CD4-positive, alpha-beta T cell treated with Interleukin-10 for 1 hour (primary cell): ENCODE measurements around the gene DNAH14.
"Not testable (repeated sequence)": the region's sequence is repeated elsewhere in the genome, so short reads cannot be mapped to it uniquely, and the experiment has no call there.

Source experiments
- DNase-seq: peaks from one replicate; pipeline ENCODE4 v3.0.0-alpha.2; 2020

The DNAH14 gene

DNA sequence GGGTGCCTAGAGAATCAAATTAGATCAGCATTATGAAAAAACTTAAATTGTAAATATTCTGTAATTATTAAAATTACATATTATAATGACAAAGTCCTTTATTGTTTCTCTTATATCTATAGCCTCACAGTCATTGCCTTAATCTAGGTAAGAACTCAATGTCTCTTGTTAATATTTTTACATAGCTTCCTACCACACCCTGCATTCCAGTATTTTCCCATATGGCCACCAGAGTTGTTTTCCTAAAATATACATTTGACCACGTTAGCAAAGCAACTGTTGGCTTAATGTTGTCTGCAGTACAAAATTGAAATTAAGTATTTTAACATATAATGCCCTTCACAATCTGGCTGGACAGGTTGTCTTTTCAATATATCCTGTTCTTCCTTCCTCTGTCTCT is 230.3 kb downstream of the DNAH14 start:
- DNase-seq = no peak

GRCh38 chr1:225177409-225177808 is 247.9 kb downstream of the DNAH14 start:
- not testable (repeated sequence) for DNase-seq

- DNase-seq = no peak
Observed at GRCh38 chr1:225179686-225180085, 250.2 kb downstream of the DNAH14 start.

- no peak for DNase-seq
Observed at GRCh38 chr1:225182716-225183115, 253.2 kb downstream of the DNAH14 start.

DNA sequence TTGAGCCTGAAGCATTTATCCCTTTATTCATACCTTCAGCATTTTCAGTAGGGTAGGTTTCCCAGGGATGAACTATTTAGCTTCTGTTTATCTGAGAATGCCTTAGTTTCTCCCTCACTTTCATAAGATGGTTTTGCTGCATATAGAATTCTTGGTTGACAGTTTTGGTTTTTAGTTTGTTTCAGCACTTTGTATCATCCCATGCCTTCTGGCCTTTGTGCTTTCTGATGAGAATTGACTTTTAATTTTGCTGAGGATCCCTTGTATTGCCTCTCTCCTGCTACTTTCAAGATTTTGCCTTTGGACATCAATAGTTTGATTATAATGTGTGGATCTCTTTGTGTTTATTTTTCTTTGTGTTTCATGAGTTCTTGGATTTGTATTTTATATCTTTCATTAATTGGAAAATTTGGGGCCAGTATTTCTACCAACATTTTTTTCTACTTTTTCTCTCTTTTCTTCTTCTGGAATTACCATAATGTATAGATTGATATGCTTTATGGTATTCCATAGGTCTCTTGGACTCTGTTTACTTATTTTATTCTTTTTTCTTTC is 261.8 kb downstream of the DNAH14 start:
- no peak for DNase-seq

GRCh38 chr1:225201447-225201846 is 272.0 kb downstream of the DNAH14 start:
- no peak for DNase-seq

DNA sequence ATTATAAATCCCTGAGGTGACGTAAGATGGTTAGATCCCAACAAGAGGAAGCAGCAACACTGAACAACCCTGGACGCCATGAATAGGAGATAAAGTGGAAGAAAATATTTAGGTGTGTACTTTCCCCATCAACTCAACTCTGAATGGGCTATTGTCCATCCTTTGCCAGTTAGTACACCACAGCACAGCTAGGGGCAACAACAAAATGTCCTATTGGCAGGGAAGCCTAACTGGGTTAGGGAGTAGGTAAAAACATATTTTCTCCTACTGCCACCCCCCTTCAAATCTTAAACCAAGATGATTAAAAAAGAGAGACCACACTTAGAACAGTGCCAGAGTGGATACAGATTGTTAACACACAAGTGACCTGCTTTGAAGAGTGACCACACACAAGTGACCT is 278.3 kb downstream of the DNAH14 start:
- no peak for DNase-seq

DNA sequence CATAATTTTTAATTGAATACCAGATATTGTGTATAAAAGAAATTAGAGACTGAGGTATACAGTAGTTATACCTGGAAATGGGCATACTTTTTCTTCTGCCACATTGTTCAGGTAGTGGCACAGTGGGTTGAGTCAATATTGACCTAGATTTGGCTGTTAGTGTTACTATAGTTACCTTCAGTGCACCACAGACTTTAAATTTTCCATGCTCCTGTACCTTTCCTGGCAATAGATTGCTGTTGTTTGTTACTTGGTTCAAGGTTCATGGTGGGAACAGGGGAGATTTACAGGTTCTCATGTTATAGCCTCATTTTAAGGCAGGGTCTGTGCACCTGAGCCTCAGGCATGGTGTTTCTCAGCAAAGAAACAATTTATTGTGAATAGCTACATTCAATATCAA is 279.7 kb downstream of the DNAH14 start:
- no peak for DNase-seq

- DNase-seq = not testable (repeated sequence)
Observed at GRCh38 chr1:225210180-225210579, 280.7 kb downstream of the DNAH14 start.

GRCh38 chr1:225211694-225212442 is 282.4 kb downstream of the DNAH14 start:
- not testable (repeated sequence) for DNase-seq

DNA sequence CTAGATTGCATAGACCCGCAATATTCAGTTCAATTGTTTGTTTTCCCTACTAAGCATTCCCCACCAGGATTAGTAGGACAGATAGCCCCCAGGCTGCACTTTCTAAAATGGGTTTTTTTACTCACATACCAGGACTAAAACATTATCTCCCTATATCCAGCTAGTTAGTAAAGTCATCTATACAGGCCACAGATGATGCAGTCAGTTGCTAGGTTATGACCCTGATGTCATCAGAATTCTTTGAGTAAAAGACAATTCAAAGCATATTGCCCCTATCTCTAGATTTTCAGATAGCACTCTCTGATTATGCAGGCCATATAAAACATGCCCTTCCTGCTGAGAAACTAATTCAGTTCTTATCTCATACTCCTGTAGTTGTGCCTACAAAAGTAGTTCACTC is 294.8 kb downstream of the DNAH14 start:
- no peak for DNase-seq

GRCh38 chr1:225225681-225226080 is 296.2 kb downstream of the DNAH14 start:
- no peak for DNase-seq

DNA sequence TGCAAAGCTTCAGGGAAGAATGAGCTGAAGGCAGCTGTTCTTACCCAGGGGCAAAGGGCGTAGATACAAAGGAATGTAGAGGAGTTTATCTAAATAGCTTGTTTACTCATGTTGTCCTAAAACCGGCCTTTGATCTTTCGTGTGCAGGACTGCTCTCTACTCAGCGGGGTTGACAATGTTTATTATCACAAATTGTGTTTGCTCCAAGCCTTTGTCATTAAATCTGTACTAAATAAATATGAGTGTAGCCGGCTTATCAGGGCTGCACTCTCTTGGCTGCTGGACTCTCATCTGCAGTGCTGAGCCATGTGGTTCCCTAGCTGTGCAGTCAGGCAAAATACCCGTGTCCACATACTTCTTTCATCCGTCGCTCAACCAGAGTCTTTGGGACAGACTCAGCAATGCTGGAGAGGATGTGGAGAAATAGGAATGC is 299.4 kb downstream of the DNAH14 start:
- no peak for DNase-seq

- DNase-seq = not testable (repeated sequence)
Observed at GRCh38 chr1:225229429-225229828, 300.0 kb downstream of the DNAH14 start.

GRCh38 chr1:225230483-225230882 is 301.0 kb downstream of the DNAH14 start:
- no peak for DNase-seq

- not testable (repeated sequence) for DNase-seq
Observed at GRCh38 chr1:225232930-225233329, 303.5 kb downstream of the DNAH14 start.

DNA sequence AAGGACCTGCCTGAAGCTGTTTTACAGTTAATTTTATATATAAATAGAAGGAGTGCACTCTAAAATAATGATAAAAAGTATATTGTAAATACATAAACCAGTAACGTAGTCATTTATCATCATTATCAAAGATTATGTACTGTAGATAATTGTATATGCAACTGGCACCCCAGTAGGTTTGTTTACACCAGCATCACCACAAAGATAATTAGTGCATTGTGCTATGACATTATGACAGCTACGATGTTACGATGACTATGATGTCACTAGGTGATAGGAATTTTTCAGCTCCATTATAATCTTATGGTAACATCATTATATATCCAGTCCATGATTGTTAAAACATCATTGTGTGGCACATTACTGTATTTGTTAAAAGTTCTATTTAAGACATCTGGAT is 313.1 kb downstream of the DNAH14 start:
- DNase-seq = no peak

DNA sequence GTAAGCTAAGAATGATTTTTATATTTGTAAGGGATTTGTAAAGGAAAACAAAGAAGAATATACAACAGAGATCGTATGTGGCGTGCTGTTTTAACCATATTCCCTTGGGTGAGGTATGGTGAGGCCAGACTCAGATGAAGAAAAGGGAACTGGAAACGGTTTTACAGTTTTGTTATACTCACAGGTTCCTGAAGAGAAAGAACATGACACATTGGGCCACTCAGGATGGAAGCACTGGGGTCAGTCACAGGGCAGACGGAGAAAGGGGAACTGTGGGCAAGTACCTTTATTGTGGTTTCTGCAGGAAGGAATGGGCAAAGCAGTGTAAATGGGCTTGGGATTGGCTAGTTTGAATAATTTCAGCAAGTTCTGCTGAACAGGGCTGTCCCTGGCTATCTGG is 321.0 kb downstream of the DNAH14 start:
- peak; percentile 7 for DNase-seq

DNA sequence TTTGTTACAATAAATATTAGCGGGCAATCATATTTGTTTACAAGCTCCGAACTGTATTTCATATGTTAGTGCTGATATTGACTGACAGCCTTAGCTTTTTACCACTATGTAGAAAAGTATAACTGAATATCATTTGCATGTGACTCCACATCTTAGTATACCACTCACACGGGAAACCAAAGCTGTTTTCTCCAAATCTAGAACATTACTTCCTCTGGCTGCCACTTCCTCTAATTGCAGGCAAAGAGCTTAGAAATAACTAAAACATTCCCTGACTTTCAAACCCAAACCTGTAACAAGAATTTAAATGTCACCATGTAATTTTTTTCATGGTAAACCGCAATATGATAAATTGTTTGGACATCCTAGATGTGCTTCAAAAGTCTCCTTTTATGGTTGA is 323.7 kb downstream of the DNAH14 start:
- no peak for DNase-seq

- DNase-seq = no peak
Observed at GRCh38 chr1:225253784-225254183, 324.3 kb downstream of the DNAH14 start.

- no peak for DNase-seq
Observed at GRCh38 chr1:225254676-225255075, 325.2 kb downstream of the DNAH14 start.

GRCh38 chr1:225257081-225257480 is 327.6 kb downstream of the DNAH14 start:
- no peak for DNase-seq

DNA sequence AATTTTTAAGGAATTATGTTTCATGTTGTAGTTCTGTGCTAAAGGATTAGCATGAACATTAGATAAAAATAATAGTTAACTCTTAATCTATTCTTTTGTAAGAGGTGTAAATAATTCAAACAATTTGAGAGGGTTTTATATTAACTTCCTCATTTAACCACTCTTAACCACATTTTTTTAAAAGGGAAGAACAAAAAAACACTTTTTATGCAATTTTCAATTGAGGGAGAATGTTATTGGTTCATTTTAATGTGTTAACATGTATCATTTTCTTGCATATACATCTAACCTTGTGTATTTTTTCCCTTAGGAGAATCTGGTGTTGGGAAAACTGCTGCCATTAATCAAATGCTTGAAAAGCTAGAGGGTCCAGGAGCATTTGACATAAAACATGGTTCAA is 329.3 kb downstream of the DNAH14 start:
- DNase-seq = no peak

GRCh38 chr1:225259542-225259941 is 330.1 kb downstream of the DNAH14 start:
- no peak for DNase-seq

GRCh38 chr1:225260319-225260718 is 330.8 kb downstream of the DNAH14 start:
- no peak for DNase-seq
